OCI-LY7 (cell line): Measurements from ENCODE around the gene BAHCC1.

Experiments used
- EZH2phosphoT487 ChIP-seq: fragments of 200-600 bp; sonication (generic); IDR thresholded peaks from 2 replicates; pipeline ENCODE4 v1.6.1; 2018; ENCODE audit warnings: low read depth, borderline replicate concordance, mild to moderate bottlenecking, mixed run types, antibody characterized with exemption, low read length, moderate library complexity, mixed read lengths
- TF ChIP-seq, protein P1 (sequence below): fragments of 200-600 bp; sonication (generic); conservative IDR thresholded peaks from 2 replicates; pipeline ENCODE4 v1.5.1; 2014; ENCODE audit warnings: mild to moderate bottlenecking, antibody characterized with exemption, low read length, moderate library complexity, mixed read lengths

DNA sequence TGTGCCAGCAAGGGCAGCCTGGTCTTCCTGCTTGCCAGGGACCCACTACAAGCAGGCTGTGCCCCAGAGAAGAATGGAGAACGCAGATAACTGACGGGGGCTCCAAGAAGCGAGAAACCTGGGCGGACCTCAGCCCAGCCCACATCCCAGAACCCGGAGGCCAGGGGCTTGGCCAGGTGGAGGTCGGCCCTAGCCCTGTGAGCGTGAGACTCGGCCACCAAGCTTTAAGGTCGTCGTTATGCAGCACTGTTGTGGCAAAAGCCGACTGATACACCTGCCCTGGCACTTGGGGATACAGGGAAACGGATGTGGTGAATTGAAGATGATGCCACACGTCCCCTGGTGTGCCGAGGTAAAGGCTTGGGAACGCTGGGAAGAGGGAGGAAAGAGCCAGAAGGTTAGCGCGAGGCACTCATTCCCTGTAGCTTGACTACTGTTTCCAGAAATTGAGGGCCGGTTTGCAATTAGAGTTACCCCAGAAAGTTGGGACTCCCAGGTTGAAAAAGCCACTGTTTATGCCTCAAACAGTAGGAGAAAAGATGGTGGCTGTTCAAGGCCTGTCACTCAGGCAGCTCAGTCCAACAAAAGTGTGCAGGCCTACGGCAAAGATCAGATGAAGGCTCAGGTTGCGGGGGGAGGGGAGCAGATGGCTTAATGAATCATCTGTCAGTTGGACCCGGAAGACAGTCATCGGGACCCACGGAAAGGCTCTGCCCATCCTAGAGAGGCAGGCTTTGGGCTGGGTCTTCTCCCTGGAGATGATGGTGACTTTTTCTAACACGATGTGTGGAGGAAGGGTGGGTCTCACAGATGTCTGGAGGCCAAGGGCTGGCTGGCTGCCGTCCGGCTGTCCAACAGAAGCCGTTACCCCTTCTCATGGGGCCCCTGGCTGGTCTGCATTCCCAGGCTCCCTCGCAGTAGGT lies 45.6 kb upstream of the BAHCC1 start:
- TF ChIP-seq, protein P1, sequence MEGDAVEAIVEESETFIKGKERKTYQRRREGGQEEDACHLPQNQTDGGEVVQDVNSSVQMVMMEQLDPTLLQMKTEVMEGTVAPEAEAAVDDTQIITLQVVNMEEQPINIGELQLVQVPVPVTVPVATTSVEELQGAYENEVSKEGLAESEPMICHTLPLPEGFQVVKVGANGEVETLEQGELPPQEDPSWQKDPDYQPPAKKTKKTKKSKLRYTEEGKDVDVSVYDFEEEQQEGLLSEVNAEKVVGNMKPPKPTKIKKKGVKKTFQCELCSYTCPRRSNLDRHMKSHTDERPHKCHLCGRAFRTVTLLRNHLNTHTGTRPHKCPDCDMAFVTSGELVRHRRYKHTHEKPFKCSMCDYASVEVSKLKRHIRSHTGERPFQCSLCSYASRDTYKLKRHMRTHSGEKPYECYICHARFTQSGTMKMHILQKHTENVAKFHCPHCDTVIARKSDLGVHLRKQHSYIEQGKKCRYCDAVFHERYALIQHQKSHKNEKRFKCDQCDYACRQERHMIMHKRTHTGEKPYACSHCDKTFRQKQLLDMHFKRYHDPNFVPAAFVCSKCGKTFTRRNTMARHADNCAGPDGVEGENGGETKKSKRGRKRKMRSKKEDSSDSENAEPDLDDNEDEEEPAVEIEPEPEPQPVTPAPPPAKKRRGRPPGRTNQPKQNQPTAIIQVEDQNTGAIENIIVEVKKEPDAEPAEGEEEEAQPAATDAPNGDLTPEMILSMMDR: no peak
- TF ChIP-seq EZH2phosphoT487: no peak
